Suprapubic skin (tissue), 4 donors: ENCODE data around the gene COPS4. TPM values are rescaled to one million over a fixed set of nuclear protein-coding genes. Genes with fewer than 3 reads are reported as not detected.

Experiments used
- DNase-seq, 2 donors: peaks; one replicate each; pipeline ENCODE4 v3.0.0-alpha.2; 2019; ENCODE audit warnings: low spot score in 2 of 2
- H3K27ac ChIP-seq: fragments of 200-600 bp; sonication (generic); one replicate; pipeline ENCODE4 v1.5.1; 2019
- H3K27me3 ChIP-seq: fragments of 200-600 bp; sonication (generic); one replicate; pipeline ENCODE4 v1.5.1; 2019
- H3K36me3 ChIP-seq: fragments of 200-600 bp; sonication (generic); one replicate; pipeline ENCODE4 v1.5.1; 2019
- H3K4me1 ChIP-seq: fragments of 200-600 bp; sonication (generic); one replicate; pipeline ENCODE4 v1.5.1; 2019
- H3K4me3 ChIP-seq: fragments of 200-600 bp; sonication (generic); one replicate; pipeline ENCODE4 v1.5.1; 2019; ENCODE audit warnings: mild to moderate bottlenecking
- H3K9me3 ChIP-seq: fragments of 200-600 bp; sonication (generic); one replicate; pipeline ENCODE4 v1.5.1; 2019
- EP300 ChIP-seq: sonication (generic); formaldehyde crosslinking; IDR thresholded peaks from one replicate; pipeline ENCODE4 v1.6.1; 2017; ENCODE audit warnings: antibody characterized with exemption
- POLR2A ChIP-seq, 2 donors: fragments of 450-650 bp; IDR thresholded peaks; one replicate each; pipeline ENCODE4 v1.6.1; 2017; ENCODE audit warnings: antibody characterized with exemption in 2 of 2, mild to moderate bottlenecking in 2 of 2, moderate library complexity in 2 of 2
- POLR2AphosphoS5 ChIP-seq, 3 donors: sonication (generic); formaldehyde crosslinking; IDR thresholded peaks; one replicate each; pipeline ENCODE4 v1.6.1; 2017; ENCODE audit warnings: antibody characterized with exemption in 3 of 3
- WGBS: methylation state at CpG from one replicate; pipeline ENCODE4 v1.1.5; 2018; 5-methylcytosine and 5-hydroxymethylcytosine counted together
- total RNA-seq, 4 donors: library from RNA; depleted of rRNA; stranded (reverse); fragments of >200 nt; gene quantifications; one replicate each; pipeline ENCODE4 v1.1.0, GENCODE V29; 2016
- TF ChIP-seq, protein P1 (sequence below), 2 donors: fragments of 200-600 bp in 1 of 2; fragments of 450-650 bp in 1 of 2; sonication (generic) in 1 of 2; IDR thresholded peaks; one replicate each; pipeline ENCODE4 v1.5.1; 2016 to 2019; ENCODE audit warnings: antibody characterized with exemption in 2 of 2, mild to moderate bottlenecking in 1 of 2, moderate library complexity in 1 of 2

COPS4 gene
- total RNA-seq, 4 donors from 2014 or later: 36.3 to 59.5 (median 39.3) TPM

DNA sequence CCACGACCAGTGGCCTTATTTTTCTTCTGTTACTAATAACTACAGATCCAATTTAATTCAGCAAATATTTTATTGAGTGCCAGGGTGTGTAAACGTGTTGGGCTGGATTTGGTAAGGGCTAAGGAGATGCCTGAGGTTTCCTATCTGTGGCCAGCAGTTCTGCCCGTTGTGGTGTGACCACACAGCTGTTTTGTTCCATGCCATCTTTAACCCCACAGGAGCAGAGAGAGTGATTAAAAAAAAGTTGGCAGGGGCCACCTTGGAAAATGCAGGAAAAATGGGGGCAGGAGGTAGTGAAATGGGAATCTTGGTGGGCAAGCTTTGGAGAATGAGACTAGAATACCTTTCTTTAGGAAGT is 78.4 kb downstream of the COPS4 start:
- no peak overlapping the region for H3K4me3 ChIP-seq
- peaks cover 11% of the 10 kb centered on the region for H3K4me1 ChIP-seq
- 57% methylated on average over 3 of the region's 3 CpGs for WGBS
- DNase-seq: no peak
- H3K9me3 ChIP-seq: no peaks in the 10 kb centered on the region
- TF ChIP-seq POLR2AphosphoS5 (IDR thresholded peaks at IDR 0.05) (no peak), POLR2A (IDR thresholded peaks at IDR 0.05) (no peak), EP300 (no peak)
- TF ChIP-seq, protein P1, sequence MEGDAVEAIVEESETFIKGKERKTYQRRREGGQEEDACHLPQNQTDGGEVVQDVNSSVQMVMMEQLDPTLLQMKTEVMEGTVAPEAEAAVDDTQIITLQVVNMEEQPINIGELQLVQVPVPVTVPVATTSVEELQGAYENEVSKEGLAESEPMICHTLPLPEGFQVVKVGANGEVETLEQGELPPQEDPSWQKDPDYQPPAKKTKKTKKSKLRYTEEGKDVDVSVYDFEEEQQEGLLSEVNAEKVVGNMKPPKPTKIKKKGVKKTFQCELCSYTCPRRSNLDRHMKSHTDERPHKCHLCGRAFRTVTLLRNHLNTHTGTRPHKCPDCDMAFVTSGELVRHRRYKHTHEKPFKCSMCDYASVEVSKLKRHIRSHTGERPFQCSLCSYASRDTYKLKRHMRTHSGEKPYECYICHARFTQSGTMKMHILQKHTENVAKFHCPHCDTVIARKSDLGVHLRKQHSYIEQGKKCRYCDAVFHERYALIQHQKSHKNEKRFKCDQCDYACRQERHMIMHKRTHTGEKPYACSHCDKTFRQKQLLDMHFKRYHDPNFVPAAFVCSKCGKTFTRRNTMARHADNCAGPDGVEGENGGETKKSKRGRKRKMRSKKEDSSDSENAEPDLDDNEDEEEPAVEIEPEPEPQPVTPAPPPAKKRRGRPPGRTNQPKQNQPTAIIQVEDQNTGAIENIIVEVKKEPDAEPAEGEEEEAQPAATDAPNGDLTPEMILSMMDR (IDR thresholded peaks at IDR 0.05): no peak
- no peaks in the 10 kb centered on the region for H3K27me3 ChIP-seq
- no peaks in the 10 kb centered on the region for H3K36me3 ChIP-seq
- H3K27ac ChIP-seq: no peak overlapping the region

DNA sequence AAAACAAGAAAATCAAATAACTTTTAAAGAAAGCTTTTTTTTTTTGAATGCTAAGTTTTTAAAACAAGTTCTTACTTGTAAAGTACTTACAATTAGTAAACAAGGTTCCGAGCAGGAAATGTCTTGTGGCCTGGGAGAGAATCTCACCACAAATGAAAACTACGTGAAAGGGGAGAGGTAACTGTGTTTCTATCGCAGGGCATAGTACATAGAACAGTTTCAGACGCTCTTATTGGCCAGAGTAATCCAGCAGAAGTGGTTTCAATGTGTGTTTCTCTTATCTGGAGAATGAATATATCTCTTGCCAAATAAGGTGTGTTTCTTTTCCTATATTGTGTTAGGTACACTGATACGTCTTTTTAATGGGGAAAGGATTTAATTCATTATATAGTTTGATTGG is 79.6 kb downstream of the COPS4 start, which contains the start of gene PLAC8:
Gene PLAC8 (minus strand): TSS at position 154 of the 400 bp plus-strand sequence. CDS start 6,808 bp downstream, outside the sequence.
- Histone ChIP-seq H3K9me3 (no peaks in the 10 kb centered on the region), H3K4me1 (peaks cover 5% of the 10 kb centered on the region), H3K4me3 (no peak within 1 kb of the TSS), H3K27ac (no peak within 1 kb of the TSS), H3K36me3 (no peaks in the 10 kb centered on the region), H3K27me3 (no peaks in the 10 kb centered on the region)
- DNase-seq: no peak
- WGBS: 35% methylated on average over 5 of the region's 5 CpGs
- TF ChIP-seq POLR2AphosphoS5 (IDR thresholded peaks at IDR 0.05): no peak
- TF ChIP-seq, protein P1 (IDR thresholded peaks at IDR 0.05): no peak

DNA sequence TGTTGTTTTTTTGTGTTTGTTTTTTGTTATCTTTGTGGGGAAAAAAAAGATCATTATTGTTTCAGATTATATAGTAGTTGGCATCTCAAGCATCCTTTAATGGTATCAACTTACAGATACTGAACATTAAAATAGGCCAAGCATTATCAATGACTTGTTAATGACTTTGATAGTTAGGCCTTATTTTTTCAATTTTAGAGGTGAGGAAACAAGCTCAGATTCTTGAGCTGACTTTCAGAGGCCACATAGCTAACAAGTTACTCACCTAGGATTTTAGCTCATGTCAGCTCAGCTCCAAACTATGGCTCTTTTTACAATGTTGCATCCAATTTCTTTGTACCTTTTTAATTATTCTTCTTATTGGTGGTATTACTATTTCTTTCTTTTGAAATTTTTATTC is 80.0 kb downstream of the COPS4 start:
- H3K36me3 ChIP-seq: no peaks in the 10 kb centered on the region
- peaks cover 3% of the 10 kb centered on the region for H3K4me1 ChIP-seq
- no peaks in the 10 kb centered on the region for H3K9me3 ChIP-seq
- no peaks in the 10 kb centered on the region for H3K27me3 ChIP-seq
- no peak for DNase-seq
- no peak overlapping the region for H3K4me3 ChIP-seq
- TF ChIP-seq EP300: no peak
- TF ChIP-seq POLR2A (IDR thresholded peaks at IDR 0.05): no peak
- no peak for TF ChIP-seq POLR2AphosphoS5 (IDR thresholded peaks at IDR 0.05)
- TF ChIP-seq, protein P1 (IDR thresholded peaks at IDR 0.05): no peak
- no peak overlapping the region for H3K27ac ChIP-seq

DNA sequence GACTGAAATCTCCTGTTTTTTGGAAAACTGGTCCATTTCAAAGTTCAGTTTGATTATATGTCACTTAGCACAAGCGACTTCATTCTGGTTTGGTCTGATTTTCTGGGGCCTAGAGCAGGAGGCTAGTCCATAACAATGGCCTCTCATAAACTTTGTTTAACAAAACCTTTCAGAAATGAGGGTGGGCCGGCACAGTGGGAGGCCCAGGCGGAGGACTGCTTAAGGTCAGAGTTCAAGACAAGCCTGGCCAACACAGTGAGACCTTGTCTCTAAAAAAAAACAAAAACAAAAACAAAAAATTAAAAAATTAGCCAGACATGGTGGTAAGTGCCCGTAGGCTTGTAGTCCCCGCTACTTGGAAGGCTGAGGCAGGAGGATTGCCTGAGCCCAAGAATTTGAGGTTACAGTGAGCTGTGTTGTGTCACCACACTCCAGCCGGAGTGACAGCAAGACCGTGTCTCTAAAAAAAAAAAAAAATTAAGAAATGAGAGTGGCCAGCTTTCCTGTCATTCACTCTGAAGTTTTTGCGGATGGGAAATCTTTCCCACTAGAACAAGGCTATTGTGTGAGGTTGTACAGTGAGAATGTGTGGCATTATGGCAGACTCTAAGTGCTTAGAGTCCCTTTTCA is 80.8 kb downstream of the COPS4 start:
- Histone ChIP-seq H3K27me3 (no peaks in the 10 kb centered on the region), H3K9me3 (no peaks in the 10 kb centered on the region), H3K4me3 (no peak overlapping the region), H3K4me1 (no peaks in the 10 kb centered on the region), H3K27ac (no peak overlapping the region), H3K36me3 (no peaks in the 10 kb centered on the region)
- no peak for DNase-seq
- 77% methylated on average over 8 of the region's 8 CpGs for whole genome bisulfite sequencing
- TF ChIP-seq EP300 (no peak), POLR2AphosphoS5 (IDR thresholded peaks at IDR 0.05) (no peak), POLR2A (IDR thresholded peaks at IDR 0.05) (no peak)
- TF ChIP-seq, protein P1 (IDR thresholded peaks at IDR 0.05): no peak

DNA sequence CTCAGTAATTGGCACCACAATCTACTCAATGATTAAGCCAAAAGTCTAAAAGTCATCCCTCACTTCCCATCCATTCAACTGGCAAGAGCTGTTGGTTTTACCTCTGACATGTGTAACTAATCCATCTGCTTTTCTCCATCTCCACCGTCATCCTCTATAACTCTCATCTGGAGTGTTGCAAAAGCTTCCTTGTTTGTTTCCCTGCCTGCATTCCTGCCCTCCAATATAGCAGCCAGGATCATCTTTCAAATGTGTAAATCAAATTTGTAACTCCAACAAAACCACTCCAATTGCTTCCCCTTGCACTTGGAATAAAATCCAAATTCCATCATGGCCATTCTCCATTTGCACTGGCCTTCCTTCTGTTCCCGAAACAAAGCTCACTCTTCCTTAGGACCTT is 83.9 kb downstream of the COPS4 start:
- no peak overlapping the region for H3K4me3 ChIP-seq
- no peaks in the 10 kb centered on the region for H3K9me3 ChIP-seq
- H3K36me3 ChIP-seq: no peaks in the 10 kb centered on the region
- H3K27ac ChIP-seq: no peak overlapping the region
- no peak for DNase-seq
- no peak for TF ChIP-seq POLR2AphosphoS5 (IDR thresholded peaks at IDR 0.05)
- TF ChIP-seq POLR2A (IDR thresholded peaks at IDR 0.05): no peak
- TF ChIP-seq, protein P1 (IDR thresholded peaks at IDR 0.05): no peak
- TF ChIP-seq EP300: no peak
- no peaks in the 10 kb centered on the region for H3K4me1 ChIP-seq
- no peaks in the 10 kb centered on the region for H3K27me3 ChIP-seq
- WGBS: 62% methylated on average over 2 of the region's 2 CpGs
